GM19099 (cell line): ENCODE measurements around the gene SETD6.

Experiments
- POLR2A ChIP-seq: IDR thresholded peaks from 3 replicates; pipeline ENCODE4 v1.6.1; 2011; ENCODE audit warnings: low read depth; ENCODE audit not compliant: insufficient read length; ENCODE audit errors: extremely low read depth

The SETD6 gene

GRCh38 chr16:58500430-58501241 lies 14.7 kb upstream of the SETD6 start:
- no peak for TF ChIP-seq POLR2A

GRCh38 chr16:58501242-58502131 lies 13.8 kb upstream of the SETD6 start:
- no peak for TF ChIP-seq POLR2A

- TF ChIP-seq POLR2A = no peak
Observed at GRCh38 chr16:58502217-58502921, 12.9 kb upstream of the SETD6 start.

GRCh38 chr16:58503166-58503862 lies 12.0 kb upstream of the SETD6 start:
- TF ChIP-seq POLR2A = no peak

- no peak for TF ChIP-seq POLR2A
Observed at GRCh38 chr16:58503863-58504688, 11.2 kb upstream of the SETD6 start.

- TF ChIP-seq POLR2A = no peak
Observed at GRCh38 chr16:58506241-58507194, 8.8 kb upstream of the SETD6 start.

- no peak for TF ChIP-seq POLR2A
Observed at GRCh38 chr16:58507195-58507962, 7.9 kb upstream of the SETD6 start.

- no peak for TF ChIP-seq POLR2A
Observed at GRCh38 chr16:58507963-58508670, 7.2 kb upstream of the SETD6 start.

GRCh38 chr16:58508671-58509251 lies 6.6 kb upstream of the SETD6 start:
- no peak for TF ChIP-seq POLR2A

- no peak for TF ChIP-seq POLR2A
Observed at GRCh38 chr16:58509256-58510096, 5.8 kb upstream of the SETD6 start.
